Upper lobe of left lung (tissue), 4 donors: ENCODE measurements around the gene RNF123.

Source experiments
- EP300 ChIP-seq, 4 donors: sonication (generic); formaldehyde crosslinking; IDR thresholded peaks; one replicate each; pipeline ENCODE4 v1.5.1; 2017; ENCODE audit warnings: antibody characterized with exemption in 4 of 4, control low read depth in 2 of 4
- POLR2A ChIP-seq, 4 donors: fragments of 450-650 bp; IDR thresholded peaks; one replicate each; pipeline ENCODE4 v1.5.1; 2016 to 2017; ENCODE audit warnings: antibody characterized with exemption in 4 of 4, mild to moderate bottlenecking in 2 of 4
- POLR2AphosphoS5 ChIP-seq, 2 donors: sonication (generic); formaldehyde crosslinking; IDR thresholded peaks; one replicate each; pipeline ENCODE4 v1.5.1; 2017; ENCODE audit warnings: antibody characterized with exemption in 2 of 2
- TF ChIP-seq, protein P1 (sequence below), 6 experiments: fragments of 450-650 bp in 4 of 6; fragments of 200-600 bp in 2 of 6; sonication (generic) in 2 of 6; IDR thresholded peaks; one replicate each; pipeline ENCODE4 v1.5.1; 2016 to 2019; ENCODE audit warnings: antibody characterized with exemption in 6 of 6

DNA sequence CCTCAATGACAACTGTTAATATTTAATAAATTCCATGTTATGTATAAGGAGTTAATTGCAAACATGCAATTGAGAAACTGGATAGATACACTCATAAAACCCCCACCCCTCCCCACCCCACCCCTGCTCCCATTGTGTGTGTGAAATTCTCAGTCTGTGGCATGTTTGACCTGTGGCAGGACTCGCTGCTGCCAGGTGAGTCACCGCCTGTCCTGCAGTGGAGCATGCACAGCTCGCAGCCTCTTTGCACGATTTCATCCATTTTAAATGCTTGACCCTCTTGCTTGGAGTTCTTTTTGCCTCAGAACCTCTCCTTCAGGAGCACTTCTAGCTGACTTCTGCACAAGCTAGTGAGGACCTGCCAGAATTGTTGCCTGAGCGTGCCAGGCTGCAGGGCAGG lies 20.5 kb upstream of the RNF123 start:
- TF ChIP-seq, protein P1, sequence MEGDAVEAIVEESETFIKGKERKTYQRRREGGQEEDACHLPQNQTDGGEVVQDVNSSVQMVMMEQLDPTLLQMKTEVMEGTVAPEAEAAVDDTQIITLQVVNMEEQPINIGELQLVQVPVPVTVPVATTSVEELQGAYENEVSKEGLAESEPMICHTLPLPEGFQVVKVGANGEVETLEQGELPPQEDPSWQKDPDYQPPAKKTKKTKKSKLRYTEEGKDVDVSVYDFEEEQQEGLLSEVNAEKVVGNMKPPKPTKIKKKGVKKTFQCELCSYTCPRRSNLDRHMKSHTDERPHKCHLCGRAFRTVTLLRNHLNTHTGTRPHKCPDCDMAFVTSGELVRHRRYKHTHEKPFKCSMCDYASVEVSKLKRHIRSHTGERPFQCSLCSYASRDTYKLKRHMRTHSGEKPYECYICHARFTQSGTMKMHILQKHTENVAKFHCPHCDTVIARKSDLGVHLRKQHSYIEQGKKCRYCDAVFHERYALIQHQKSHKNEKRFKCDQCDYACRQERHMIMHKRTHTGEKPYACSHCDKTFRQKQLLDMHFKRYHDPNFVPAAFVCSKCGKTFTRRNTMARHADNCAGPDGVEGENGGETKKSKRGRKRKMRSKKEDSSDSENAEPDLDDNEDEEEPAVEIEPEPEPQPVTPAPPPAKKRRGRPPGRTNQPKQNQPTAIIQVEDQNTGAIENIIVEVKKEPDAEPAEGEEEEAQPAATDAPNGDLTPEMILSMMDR (IDR thresholded peaks at IDR 0.05) = no peak
- TF ChIP-seq POLR2AphosphoS5 (IDR thresholded peaks at IDR 0.05) (no peak), EP300 (IDR thresholded peaks at IDR 0.05) (no peak), POLR2A (IDR thresholded peaks at IDR 0.05) (no peak)
